H1 (cell line): ENCODE results near the gene NOS3.

Experiments
- CBX5 ChIP-seq: fragments of 300-800, 300-1000 bp; sonication (generic); IDR thresholded peaks from 2 replicates; pipeline ENCODE4 v1.7.1; 2016; ENCODE audit warnings: antibody characterized with exemption, low read length, low read depth
- CEBPB ChIP-seq: IDR thresholded peaks from 2 replicates; pipeline ENCODE4 v1.6.1; 2012; ENCODE audit warnings: low read depth, low read length
- CHD1 ChIP-seq: IDR thresholded peaks from 2 replicates; pipeline ENCODE4 v1.6.1; 2012; ENCODE audit warnings: low read depth, low read length, improper control_type of control experiment
- CREB1 ChIP-seq: IDR thresholded peaks from 2 replicates; pipeline ENCODE4 v1.6.1; 2012; ENCODE audit warnings: inconsistent platforms
- CTCF ChIP-seq, 3 experiments: IDR thresholded peaks; 1 replicate in 2 of 3; 2 replicates in 1 of 3; pipeline versions ENCODE4 v1.5.1 to v1.6.1; 2011; ENCODE audit warnings: low read length in 3 of 3, mild to moderate bottlenecking in 3 of 3, inconsistent platforms in 2 of 3, low read depth in 1 of 3, moderate library complexity in 1 of 3; ENCODE audit not compliant: insufficient read depth in 1 of 3; ENCODE audit errors: control extremely low read depth in 1 of 3
- EZH2 ChIP-seq: fragments of 200-600 bp; sonication (generic); IDR thresholded peaks from 2 replicates; pipeline ENCODE4 v1.7.1; 2012; ENCODE audit warnings: low read depth, mild to moderate bottlenecking, moderate library complexity, low read length, inconsistent platforms; ENCODE audit not compliant: severe bottlenecking
- GABPA ChIP-seq: IDR thresholded peaks from 2 replicates; pipeline ENCODE4 v1.6.1; 2011; ENCODE audit warnings: mild to moderate bottlenecking, low read length, moderate library complexity, borderline replicate concordance; ENCODE audit not compliant: insufficient read depth
- GTF2F1 ChIP-seq: IDR thresholded peaks from 2 replicates; pipeline ENCODE4 v1.6.1; 2012; ENCODE audit warnings: low read depth, low read length, improper control_type of control experiment, borderline replicate concordance
- JUN ChIP-seq: IDR thresholded peaks from 2 replicates; pipeline ENCODE4 v1.6.1; 2011; ENCODE audit warnings: low read depth, mild to moderate bottlenecking, improper control_type of control experiment, low read length
- MAX ChIP-seq: IDR thresholded peaks from 2 replicates; pipeline ENCODE4 v1.6.1; 2012; ENCODE audit warnings: inconsistent platforms
- PHF8 ChIP-seq: fragments of 200-600 bp; sonication (generic); conservative IDR thresholded peaks from 2 replicates; pipeline ENCODE4 v1.7.1; 2012; ENCODE audit warnings: low read depth, mild to moderate bottlenecking, inconsistent platforms, low read length, moderate library complexity
- POLR2A ChIP-seq, 2 experiments: IDR thresholded peaks; 1 replicate in 1 of 2; 2 replicates in 1 of 2; pipeline ENCODE4 v1.6.1; 2011; ENCODE audit warnings: low read depth in 2 of 2, low read length in 2 of 2, mild to moderate bottlenecking in 2 of 2; ENCODE audit errors: control extremely low read depth in 1 of 2
- POLR2AphosphoS5 ChIP-seq: IDR thresholded peaks from 2 replicates; pipeline ENCODE4 v1.6.1; 2011; ENCODE audit warnings: low read depth, low read length

- no peak for TF ChIP-seq CTCF (IDR thresholded peaks at IDR 0.05; ENCODE audit: control extremely low read depth in 1 of 3, insufficient read depth in 1 of 3, low read depth in 1 of 3, low read length in 3 of 3)
- TF ChIP-seq CEBPB = no peak
- TF ChIP-seq GTF2F1 = no peak
- no peak for TF ChIP-seq POLR2A (IDR thresholded peaks at IDR 0.05; ENCODE audit: control extremely low read depth in 1 of 2, low read depth in 2 of 2, low read length in 2 of 2)
- no peak for TF ChIP-seq POLR2AphosphoS5
- no peak for TF ChIP-seq CHD1
- no peak for TF ChIP-seq PHF8
- no peak for TF ChIP-seq CREB1
- no peak for TF ChIP-seq GABPA
- TF ChIP-seq EZH2 = no peak
- TF ChIP-seq CBX5 = no peak
- peak; percentile 64; the same call in 1 of the 2 replicates for TF ChIP-seq MAX
- no peak for TF ChIP-seq JUN
Observed at GRCh38 chr7:150949564-150949963, 41.3 kb upstream of the NOS3 start.
